HG02840 (cell line): ENCODE results near the gene TRPV2.
A peak's percentile ranks its signal among the peaks of the same experiment; 100 is the strongest.
"Not testable (repeated sequence)": the region's sequence is repeated elsewhere in the genome, so short reads cannot be mapped to it uniquely, and the experiment has no call there.

Experiments
- ATAC-seq: cut with Tn5 transposase; IDR thresholded peaks from one replicate; pipeline ENCODE4 v1.9.1; 2021; ENCODE audit warnings: mild to moderate bottlenecking, moderate library complexity, moderate number of reproducible peaks; ENCODE audit not compliant: unreplicated experiment, low FRiP score

Gene TRPV2

GRCh38 chr17:16403847-16404246 is 11.5 kb upstream of the TRPV2 start:
- ATAC-seq, result not testable (repeated sequence)

DNA sequence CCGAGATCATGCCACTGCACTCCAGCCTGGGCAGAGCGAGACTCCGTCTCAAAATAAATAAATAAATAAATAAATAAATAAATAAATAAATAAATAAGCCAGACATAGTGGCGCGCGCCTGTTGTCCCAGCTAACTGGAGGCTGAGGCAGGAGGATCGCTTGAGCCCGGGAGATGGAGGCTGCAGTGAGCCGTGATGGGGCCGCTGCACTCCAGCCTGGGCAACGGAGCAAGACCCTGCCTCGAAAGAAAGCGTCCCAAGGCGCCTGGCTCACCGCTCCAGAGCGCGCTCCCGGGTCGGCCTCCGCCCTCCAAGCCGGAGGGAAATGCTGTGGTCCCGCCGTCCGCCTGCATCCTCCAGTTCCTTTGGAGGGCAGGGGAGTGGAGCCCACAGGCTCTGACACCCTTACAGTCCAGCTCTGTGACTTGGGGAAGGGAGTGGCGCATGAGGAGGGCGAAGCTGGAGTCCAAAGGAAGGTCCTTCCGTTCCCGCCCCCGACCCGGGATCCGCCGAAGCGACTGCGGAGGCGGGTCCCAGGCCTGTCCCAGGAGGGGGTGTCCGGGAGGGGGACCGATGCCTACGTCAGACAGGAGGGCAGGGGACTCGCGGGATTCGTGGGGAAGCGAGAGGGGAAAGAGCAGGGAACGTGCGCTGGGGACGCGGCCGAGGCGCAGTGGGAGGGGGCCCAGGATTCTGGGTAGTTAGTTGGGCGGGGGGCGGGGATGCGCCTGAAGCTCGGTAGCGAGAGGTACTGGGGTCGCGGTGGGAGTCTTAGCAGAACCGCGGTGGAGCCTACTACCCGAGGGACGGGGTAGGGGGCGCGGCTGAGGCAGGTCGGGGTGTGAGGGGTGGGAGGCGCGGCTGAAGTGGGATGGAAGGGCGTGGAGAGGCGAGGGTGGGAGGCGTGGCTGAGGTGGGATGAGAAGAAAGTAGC is 8.4 kb upstream of the TRPV2 start:
- ATAC-seq, result no peak

- ATAC-seq, result no peak
Observed at GRCh38 chr17:16407911-16408588, 7.3 kb upstream of the TRPV2 start.

DNA sequence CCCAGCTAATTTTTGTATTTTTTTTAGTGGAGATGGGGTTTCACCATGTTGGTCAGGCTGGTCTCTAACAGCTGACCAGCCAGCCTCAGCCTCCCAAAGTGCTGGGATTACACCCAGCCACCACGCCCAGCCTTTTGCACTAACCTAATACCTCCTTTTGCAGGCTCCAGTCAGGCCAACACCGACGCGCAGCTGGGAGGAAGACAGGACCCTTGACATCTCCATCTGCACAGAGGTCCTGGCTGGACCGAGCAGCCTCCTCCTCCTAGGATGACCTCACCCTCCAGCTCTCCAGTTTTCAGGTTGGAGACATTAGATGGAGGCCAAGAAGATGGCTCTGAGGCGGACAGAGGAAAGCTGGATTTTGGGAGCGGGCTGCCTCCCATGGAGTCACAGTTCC is 2.0 kb downstream of the TRPV2 start:
- ATAC-seq, result no peak

GRCh38 chr17:16417896-16418684 is 2.7 kb downstream of the TRPV2 start:
- ATAC-seq, result no peak

- ATAC-seq, result no peak
Observed at GRCh38 chr17:16418685-16419068, 3.3 kb downstream of the TRPV2 start.

GRCh38 chr17:16419074-16419928 is 3.9 kb downstream of the TRPV2 start:
- ATAC-seq, result peak; percentile 33

DNA sequence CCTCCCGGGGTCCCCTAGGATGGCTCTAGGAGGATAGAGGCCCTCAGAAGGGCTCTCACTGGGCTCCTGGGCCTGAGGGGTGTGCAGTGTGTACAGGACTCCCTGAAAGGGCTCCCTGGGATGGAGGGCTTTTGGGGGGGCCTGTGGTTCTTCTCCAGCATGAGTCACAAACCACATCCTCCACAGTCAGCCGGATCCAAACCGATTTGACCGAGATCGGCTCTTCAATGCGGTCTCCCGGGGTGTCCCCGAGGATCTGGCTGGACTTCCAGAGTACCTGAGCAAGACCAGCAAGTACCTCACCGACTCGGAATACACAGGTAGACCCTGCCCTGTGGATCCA is 4.5 kb downstream of the TRPV2 start:
- ATAC-seq, result no peak

- ATAC-seq, result no peak
Observed at GRCh38 chr17:16422416-16422815, 7.0 kb downstream of the TRPV2 start.

GRCh38 chr17:16423226-16423872 is 8.0 kb downstream of the TRPV2 start:
- no peak for ATAC-seq

DNA sequence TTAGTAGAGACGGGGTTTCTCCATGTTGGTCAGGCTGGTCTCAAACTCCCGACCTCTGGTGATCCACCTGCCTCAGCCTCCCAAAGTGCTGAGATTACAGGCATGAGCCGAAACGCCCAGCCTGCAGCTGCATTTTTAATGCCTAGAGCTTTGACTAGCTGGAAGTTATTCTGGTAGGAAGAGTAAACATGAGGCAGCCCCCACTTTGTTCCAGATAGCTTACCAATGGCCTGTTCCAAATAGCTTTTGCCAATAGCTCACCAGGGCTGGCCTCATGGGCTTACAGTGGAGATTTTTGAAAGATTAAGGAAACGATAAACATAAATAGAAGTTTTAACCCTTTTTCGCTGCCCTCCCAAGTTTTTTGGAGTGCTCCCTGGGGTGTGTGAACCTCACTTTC is 9.8 kb downstream of the TRPV2 start:
- ATAC-seq, result no peak

- ATAC-seq, result no peak
Observed at GRCh38 chr17:16425698-16426659, 10.6 kb downstream of the TRPV2 start.

- no peak for ATAC-seq
Observed at GRCh38 chr17:16427020-16427419, 11.6 kb downstream of the TRPV2 start.

DNA sequence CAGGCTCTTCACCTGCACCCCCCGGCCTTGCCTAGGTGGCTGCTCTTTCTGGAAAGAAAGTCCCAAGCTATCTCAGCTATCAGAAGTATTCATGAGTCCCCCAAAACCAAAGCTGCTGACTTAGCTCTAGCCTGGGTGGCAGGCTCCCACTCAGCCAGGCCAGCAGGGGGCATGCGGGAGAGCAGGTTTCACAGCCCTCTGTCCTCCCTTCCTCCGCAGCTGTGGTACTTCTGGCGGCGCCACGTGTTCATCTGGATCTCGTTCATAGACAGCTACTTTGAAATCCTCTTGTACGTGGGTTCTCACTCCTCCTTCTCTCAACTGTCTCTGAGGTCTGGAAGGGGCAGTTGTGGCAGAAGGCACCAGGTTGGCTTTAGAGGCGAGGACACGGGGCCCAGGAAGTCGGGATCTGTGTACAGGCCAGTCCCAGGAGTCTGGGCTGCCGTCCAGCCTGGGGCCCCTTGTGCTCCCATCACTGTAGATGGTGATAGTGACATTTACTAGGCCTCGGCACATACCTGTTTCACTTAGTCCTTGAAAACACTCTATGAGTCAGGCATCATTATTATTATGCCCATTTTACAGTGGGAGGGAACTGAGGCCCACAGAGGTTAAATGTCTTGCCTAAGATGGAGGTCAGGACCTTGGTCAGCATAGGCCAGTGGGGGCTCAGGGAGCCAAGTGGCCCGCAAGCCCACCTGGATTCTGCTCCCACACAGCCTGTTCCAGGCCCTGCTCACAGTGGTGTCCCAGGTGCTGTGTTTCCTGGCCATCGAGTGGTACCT is 12.9 kb downstream of the TRPV2 start:
- no peak for ATAC-seq

GRCh38 chr17:16429083-16429482 is 13.7 kb downstream of the TRPV2 start:
- no peak for ATAC-seq

DNA sequence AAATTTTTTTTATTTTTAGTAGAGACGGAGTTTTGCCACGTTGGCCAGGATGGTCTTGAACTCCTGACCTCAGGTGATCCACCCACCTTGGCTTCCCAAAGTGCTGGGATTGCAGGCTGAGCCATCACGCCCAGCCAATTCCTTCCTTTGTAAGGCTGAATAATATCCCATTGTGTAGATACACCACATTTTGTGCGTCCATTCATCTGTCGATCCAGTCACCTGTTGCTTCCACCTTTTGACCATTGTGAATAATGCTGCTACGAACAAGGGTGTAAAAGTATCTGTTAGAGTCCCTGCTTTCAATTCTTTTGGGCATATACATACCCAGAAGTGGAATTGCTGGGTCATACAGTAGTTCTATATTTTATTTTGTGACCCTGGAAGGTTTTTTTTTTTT is 15.3 kb downstream of the TRPV2 start:
- no peak for ATAC-seq

DNA sequence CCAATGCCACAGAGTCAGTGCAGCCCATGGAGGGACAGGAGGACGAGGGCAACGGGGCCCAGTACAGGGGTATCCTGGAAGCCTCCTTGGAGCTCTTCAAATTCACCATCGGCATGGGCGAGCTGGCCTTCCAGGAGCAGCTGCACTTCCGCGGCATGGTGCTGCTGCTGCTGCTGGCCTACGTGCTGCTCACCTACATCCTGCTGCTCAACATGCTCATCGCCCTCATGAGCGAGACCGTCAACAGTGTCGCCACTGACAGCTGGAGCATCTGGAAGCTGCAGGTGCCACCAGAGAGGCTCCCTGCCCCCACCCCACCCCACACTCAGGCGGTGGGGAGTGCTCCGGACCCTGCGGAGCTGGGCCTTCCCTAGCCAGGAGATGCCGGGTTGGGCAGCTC is 16.6 kb downstream of the TRPV2 start:
- no peak for ATAC-seq

DNA sequence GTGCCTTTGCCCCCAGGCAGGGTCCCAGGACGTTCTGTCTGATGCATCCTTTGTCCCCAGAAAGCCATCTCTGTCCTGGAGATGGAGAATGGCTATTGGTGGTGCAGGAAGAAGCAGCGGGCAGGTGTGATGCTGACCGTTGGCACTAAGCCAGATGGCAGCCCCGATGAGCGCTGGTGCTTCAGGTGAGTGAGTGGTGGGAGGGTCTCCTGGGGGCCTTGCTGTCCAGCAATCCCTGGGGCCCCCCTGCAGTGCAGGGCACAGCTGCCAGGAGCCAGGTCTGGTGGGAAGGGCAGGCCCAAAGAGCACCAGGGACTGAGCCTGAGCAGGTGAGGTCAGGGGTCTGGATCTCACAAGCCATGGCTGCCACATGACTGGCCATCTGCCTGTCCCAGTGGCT is 18.1 kb downstream of the TRPV2 start:
- ATAC-seq, result no peak
